Measurements from ENCODE around the gene DPP6.

- no peak for TF ChIP-seq EZH2phosphoT487 (IDR thresholded peaks at IDR 0.05; ENCODE audit: borderline replicate concordance)
- TF ChIP-seq CTCF (conservative IDR thresholded peaks at IDR 0.05; ENCODE audit: low read length): no peak
Observed at GRCh38 chr7:154171422-154171821, 119.2 kb downstream of the DPP6 start.

Data from Loucy (cell line).